NCI-H2081 (cell line): ENCODE measurements around the gene PPP1R14D.

Experiments
- DNase-seq, 2 experiments: peaks; one replicate each; lab custom pipeline; 2025; lab: John Stamatoyannopoulos, UW

Gene PPP1R14D

GRCh38 chr15:40819048-40819447 lies 9.5 kb downstream of the PPP1R14D start:
- no peak for DNase-seq

GRCh38 chr15:40815042-40815698 lies 13.3 kb downstream of the PPP1R14D start:
- DNase-seq: no peak

DNA sequence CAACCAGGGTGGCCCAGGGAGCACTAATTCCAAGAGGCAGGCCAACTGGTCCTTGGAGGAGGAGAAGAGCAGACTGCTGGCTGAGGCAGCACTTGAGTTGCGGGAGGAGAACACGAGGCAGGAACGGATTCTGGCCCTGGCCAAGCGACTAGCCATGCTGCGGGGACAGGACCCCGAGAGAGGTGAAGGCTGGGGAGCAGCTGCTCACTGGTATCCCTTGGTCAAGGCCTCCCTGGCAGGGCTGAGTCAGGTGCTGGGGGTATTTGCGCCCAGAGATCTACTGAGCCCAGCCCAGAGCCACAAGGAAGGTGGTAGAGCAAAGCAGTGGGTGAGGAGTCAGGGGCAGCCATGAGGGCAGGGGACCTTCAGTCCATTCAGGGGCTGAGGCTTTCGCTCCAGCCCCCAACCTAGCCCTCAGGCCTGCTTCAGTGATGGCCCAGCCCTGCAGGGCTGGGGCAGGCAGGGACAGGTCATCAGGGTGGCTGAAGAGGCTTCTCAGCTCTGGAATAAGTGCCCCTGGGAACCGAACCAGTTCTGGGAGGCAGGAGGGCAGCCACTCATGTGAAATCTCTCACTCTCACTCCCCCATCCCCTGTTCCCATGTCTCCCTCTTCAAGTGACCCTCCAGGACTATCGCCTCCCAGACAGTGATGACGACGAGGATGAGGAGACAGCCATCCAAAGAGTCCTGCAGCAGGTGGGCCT lies 15.6 kb downstream of the PPP1R14D start:
- DNase-seq: no peak

DNA sequence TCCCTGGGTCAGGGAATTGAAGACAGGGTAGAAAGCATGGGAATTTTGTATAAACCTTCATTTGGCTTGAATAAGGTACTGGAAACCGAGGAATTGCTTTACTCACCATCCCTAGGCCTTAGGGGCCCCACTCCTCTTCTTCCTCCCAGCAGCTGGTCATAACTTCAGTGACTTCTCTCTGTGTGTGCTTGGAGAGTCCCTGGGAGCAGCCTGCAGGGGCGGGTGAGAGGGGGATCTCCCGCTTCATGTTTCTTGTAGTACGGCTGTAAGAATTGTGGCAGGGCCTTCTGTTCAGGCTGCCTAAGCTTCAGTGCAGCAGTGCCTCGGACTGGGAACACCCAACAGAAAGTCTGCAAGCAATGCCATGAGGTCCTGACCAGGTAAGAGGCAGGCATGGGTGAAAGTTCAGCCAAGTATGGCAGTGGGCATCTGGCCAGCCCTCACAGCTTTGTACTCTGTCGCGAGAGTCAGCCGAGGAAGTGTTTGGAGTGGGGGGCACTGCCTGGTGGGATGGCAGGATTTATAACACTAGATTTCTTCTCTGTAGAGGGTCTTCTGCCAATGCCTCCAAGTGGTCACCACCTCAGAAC lies 19.6 kb downstream of the PPP1R14D start:
- no peak for DNase-seq

DNA sequence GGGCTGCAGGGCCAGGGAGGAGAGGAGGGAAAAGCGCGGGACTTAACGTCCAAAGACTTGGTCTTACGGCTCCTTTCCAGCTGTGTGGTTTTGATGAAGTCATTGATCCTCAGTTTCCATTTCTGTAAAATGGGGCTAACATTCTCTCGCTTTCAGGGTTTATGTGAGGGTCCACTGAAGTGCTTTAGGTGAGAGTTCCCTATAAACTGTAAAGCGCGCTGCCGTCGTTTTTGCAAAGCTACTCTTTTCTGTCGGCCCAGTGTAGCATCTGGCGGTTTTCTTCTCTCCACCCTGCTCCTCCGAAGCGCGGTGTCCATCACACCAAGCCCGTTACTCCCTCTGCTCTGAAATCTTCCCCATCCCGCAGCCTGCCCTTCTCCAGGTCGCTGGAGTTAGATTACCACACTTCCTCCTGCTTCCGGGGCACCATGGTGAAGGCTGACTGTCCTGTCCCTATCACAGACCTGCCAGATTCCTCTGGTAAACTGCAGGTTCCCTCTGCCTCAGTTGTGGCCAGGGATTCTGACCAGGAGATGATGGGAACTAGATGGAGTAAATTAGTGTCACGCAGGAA lies 20.5 kb downstream of the PPP1R14D start:
- DNase-seq: peak in 1 of 2 experiments; percentile 54

DNA sequence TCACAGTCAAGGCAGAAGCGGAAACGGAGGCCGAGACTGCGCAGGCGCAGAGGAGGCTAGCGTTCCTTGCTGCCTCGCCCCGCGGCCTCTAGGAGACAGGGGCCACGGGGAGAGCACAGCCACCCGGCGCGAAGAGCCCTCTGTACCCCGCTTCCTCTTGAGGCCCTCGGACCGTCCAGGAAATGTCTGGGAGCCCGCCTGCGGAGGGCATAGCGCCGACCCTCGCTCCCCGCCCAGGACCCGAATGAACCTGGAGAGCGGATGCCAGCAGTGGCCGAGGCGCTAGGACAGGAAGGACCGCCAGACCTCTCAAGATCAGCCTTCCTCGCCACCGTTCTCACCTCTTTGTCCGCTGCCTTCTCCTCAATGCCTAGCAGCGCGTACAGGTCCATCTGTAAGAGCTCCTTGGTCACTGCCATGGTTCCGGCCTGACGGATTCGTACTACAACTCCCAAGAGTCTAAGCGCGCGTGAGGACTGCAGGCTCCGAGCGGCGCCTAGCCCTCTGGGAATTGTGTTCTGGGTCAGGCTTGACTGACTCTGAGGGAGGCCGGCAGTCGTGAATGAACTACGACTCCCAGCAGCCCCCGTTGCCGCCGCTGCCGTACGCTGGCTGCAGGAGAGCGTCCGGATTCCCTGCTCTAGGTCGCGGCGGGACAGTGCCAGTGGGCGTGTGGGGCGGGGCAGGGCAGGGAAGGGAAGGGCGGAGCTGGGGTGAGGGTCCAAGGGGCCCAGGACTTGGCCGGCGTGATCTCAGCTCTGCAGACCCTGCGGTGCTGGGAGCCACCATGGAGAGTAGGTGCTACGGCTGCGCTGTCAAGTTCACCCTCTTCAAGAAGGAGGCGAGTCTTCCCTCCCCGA lies 21.2 kb downstream of the PPP1R14D start, which contains the start of the genes DNAJC17 and ZFYVE19:
Gene DNAJC17, minus strand, starts transcription at position 446 of the 860 bp plus-strand sequence. Its CDS starts 27 bp downstream, at position 419.
Gene ZFYVE19, plus strand, starts transcription at position 62 of the 860 bp plus-strand sequence. Its CDS starts 501 bp downstream, at position 563.
- peak; percentile 95 to 99 for DNase-seq

- DNase-seq: no peak
Measured at GRCh38 chr15:40806672-40807027, 21.9 kb downstream of the PPP1R14D start.

DNA sequence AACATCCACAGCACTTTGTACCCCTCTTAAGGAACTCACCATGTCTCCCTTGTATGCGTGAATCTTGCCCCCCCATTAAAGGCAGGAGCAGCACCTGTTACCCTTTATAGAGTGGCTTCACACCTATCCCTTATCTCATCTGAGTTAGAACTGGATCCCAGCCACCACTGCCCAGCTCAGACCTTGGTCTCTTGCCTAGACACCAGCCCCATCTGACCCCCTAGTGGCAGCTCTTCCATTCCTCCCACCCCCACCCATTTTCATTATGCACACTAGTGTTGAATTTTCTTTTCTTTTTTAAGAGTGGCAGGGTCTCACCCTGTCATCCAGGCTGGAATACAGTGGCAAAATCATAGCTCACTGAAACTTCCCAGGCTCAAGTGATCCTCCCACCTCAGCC lies 24.8 kb downstream of the PPP1R14D start:
- DNase-seq: no peak

DNA sequence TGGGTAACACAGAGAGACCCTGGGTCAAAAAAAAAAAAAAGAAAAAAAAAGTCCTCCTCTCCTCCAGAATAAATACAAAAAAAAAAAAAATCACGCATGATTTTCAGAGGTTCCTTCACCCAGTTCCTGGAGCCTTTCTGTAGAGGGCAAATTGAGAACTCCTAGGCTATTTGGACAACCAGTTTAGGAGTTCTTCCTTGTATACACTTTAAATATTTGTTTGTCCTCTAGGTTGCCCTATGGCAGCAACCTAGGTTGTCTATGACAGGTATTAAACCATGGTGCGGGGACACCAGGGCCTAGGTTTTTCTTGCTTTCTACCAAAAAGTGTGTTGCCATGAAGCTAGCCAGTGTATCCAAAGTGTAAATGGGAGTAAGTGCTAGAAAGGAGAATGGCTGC lies 25.4 kb downstream of the PPP1R14D start:
- no peak for DNase-seq

GRCh38 chr15:40799523-40799922 lies 29.0 kb downstream of the PPP1R14D start:
- no peak for DNase-seq

- DNase-seq: no peak
Measured at GRCh38 chr15:40796512-40796911, 32.0 kb downstream of the PPP1R14D start.

DNA sequence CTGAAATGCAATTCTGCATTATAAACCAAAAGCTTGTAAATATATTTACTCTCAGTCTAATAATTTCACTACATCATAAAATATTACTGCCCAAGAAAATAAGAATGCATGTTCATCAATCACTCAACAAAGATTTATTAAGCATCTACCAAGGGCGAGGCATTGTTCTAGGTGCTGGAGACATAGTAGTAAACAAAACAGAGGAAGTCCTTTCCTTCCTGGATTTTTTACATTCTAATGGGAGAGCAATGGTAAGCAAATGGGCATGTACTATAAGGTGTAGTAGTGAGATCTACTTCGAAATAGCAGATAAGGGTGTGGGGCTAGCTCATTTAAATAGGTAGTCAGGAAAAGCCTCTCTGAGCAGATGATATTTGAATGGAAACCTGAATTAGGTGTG lies 32.5 kb downstream of the PPP1R14D start:
- no peak for DNase-seq

DNA sequence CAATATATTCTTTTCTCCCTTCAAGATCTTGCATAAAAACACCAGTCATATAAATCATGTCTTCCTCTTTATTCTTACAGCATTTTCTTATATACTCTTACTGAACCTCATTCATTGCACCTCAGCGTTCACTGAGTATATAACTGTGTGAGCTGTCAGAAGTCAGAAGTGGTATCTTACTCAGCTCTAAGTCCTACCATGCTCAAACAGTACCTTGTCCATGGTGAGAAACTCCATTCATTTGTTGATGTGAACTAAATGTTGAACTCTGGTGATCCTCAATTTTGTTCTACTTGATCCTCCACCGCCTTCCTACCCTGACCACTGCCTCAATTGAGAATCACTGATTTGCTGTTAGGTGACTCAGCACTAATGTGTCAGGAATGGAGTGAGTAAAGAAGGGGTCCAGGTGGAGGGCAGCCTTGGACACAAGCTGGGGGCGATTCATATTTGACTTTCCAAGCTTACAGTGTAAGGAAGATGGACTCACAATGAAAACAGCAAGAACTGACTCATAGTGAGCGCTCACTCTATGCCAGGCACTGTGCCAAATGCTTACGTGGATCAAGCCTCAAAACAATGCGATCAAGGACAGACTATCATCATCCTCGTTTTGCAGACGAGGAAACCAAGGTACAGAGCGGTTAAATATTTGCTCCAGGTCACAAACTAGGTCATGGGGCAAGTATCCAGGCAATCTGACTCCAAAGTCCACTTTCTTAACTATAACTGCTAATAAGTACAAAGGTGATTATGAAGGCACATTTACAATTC lies 35.1 kb downstream of the PPP1R14D start:
- DNase-seq: peak in 1 of 2 experiments; percentile 11

GRCh38 chr15:40792394-40792793 lies 36.1 kb downstream of the PPP1R14D start:
- DNase-seq: no peak

- DNase-seq: no peak
Measured at GRCh38 chr15:40790718-40791117, 37.8 kb downstream of the PPP1R14D start.

DNA sequence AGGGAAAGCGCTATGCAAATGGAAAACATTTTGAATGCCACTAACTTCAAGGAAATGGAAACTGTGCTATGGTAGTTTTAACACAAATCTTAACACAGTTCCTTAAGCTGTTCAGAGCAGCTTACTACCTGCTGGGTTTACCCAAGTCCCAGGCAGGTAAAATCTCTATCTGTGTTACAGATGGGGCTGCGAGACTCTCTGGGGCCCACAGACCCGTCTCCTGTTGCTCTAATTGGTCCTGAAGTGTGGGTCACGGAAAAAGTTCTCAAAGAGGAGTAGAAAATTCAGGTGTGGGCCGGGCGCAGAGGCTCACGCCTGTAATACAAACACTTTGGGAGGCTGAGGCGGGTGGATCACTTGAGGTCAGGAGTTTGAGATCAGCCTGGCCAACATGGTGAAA lies 38.5 kb downstream of the PPP1R14D start:
- no peak for DNase-seq

DNA sequence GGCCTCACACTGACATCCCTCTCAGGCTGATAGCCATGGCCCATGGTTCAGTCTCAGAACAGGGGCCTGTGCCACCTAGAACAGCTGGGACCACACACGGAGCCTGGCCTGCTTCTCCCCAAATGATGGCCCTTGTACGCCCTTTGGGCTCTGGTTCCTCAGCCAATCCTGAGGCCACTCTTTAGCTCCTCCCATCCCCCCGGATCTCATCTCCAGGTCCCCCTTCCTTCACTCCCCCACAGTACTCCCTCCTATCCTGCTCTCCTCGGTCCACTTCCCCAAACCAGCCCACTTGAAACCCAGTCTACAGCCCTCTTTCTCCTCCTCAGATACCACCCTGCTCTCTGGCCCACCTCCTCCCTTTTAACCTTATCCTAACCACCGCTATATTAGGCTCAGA lies 39.4 kb downstream of the PPP1R14D start:
- no peak for DNase-seq

GRCh38 chr15:40787991-40788390 lies 40.5 kb downstream of the PPP1R14D start:
- peak; percentile 65 to 82 for DNase-seq

- DNase-seq: peak; percentile 97 to 98
Measured at GRCh38 chr15:40787344-40787841, 41.1 kb downstream of the PPP1R14D start.

DNA sequence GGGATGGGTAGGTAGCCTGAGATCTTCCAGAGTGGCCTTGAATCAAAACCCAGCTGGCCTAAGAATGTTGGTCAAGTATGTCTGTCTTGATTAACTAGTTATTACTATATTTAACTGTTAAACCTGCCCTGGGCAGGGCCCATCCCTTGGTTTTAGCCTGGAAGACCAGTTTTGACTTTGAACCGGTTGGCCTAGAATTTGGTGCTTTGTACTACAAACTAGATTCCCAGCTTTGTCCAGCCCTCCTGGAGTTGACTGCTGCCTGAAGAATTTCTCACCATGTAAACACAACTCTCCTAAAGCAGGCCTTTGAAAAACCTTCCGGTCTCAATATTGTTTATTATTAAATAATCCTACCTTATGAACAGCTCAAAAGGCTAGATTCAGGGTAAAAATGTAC lies 42.7 kb downstream of the PPP1R14D start:
- DNase-seq: no peak

DNA sequence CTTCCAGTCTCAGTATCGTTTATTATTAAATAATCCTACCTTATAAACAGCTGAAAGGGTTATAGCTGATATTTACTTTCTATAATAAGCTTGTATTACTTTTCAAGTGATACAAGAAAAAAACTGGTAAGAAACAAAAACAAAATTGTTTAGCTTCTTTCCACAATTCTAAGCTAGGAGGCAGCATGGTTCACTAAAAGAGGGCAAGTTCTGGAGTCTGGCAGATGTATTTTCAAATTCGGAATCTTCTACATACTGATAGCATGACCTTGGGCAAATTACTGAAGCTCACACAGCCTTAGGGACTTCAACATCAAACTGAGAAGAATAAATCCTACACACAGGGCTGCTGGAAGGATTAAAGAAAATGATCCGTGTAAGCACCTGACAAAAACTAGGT lies 43.3 kb downstream of the PPP1R14D start:
- no peak for DNase-seq
